ENCODE measurements around the gene ZNF264.

ZNF264 gene

DNA sequence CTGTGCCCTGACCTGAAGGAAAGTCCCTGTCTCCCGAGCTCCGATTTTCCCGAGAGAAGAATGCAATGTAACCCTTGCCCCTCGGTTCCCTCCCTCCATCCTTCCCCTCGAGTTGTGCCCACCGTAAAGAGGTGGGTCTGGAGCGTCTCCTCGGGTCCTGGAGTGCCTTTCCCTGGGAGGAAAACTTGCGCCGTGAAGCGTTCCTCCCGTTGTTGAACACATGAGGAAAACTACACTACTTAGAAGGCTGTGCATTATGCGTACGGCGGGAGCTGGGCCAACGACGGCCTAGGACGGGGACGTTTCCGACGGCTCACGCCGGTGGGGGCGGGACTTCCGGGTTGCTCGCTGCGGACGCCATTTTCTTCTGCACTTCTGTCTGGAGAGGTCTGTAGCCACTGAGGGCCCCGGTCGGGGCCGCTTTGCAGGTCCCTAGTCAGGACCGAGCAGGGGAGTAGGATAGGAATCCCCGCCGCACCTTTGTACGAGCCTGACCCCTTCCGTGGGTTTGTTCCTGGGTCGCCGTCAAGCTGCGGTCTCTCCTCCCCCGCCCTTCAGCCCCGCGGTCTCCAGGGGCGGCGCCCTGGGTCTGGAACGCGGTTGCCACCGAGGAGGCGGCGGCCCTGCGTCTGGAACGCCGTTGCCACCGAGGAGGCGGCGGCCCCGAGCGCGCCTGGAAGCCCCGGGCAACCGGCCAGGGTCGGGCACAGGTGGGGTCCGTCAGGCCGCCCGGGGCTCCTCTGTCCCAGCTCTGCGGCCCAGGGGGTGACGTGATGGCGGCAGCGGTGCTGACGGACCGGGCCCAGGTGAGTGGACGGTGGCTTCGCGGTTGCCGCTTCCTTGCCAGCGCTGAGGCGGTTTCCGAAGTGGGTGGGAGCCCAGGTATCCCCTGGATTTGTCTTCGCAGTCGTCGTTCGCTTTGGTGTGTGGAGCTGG is at the start of gene ZNF264:
Gene ZNF264, plus strand, starts transcription at position 360 of the 936 bp plus-strand sequence. Its CDS starts 414 bp downstream, at position 774.
- no peak for TF ChIP-seq CTCF (IDR thresholded peaks at IDR 0.05)
- Histone ChIP-seq H3K4me3 (peak within 1 kb of the TSS; percentile 90 to 99), H3K9me3 (peaks cover 0 to 7% (median 0%) of the 10 kb centered on the region in 3 donors), H3K27me3 (no peaks in the 10 kb centered on the region), H3K36me3 (peaks cover 31 to 34% (median 33%) of the 10 kb centered on the region in 3 donors), H3K4me1 (peaks cover 4 to 23% (median 17%) of the 10 kb centered on the region in 4 donors), H3K27ac (peak within 1 kb of the TSS; percentile 89 to 95)
- peak; percentile 86 to 93 for DNase-seq
- intact Hi-C loops (cut with DNase I; ENCODE audit: low total_unique reads): no loop called here

DNA sequence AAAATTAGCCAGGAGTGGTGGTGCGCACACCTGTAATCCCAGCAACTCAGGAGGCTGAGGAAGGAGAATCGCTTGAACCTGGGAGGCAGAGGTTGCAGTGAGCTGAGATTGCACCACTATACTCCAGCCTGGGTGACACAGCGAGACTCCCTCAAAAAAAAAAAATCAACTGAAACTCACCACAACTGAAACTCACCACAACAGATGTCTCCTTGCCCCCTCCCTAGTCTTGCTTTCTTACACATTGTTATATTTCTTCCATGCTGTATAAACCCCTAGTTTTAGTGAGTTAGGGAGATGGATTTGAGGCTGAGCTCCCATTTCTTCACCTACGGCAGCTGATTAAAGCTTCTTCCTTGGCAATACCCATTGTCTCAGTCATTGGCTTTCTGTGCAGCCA is 49.6 kb upstream of the ZNF264 start:
- Histone ChIP-seq H3K4me1 (no peaks in the 10 kb centered on the region), H3K27me3 (no peaks in the 10 kb centered on the region), H3K27ac (no peak overlapping the region), H3K4me3 (no peak overlapping the region), H3K9me3 (peaks cover 0 to 6% (median 0%) of the 10 kb centered on the region in 3 donors), H3K36me3 (no peaks in the 10 kb centered on the region)
- no peak for DNase-seq
- no peak for TF ChIP-seq CTCF (IDR thresholded peaks at IDR 0.05)
- intact Hi-C loops (cut with DNase I; ENCODE audit: low total_unique reads): no loop called here

GRCh38 chr19:57152921-57153320 is 38.4 kb upstream of the ZNF264 start:
- no peaks in the 10 kb centered on the region for H3K36me3 ChIP-seq
- H3K4me1 ChIP-seq: no peaks in the 10 kb centered on the region
- no peak overlapping the region for H3K4me3 ChIP-seq
- no peak for TF ChIP-seq CTCF (IDR thresholded peaks at IDR 0.05)
- DNase-seq: no peak
- intact Hi-C loops (cut with DNase I; ENCODE audit: low total_unique reads): no loop called here
- no peaks in the 10 kb centered on the region for H3K9me3 ChIP-seq
- H3K27me3 ChIP-seq: no peaks in the 10 kb centered on the region
- H3K27ac ChIP-seq: no peak overlapping the region

DNA sequence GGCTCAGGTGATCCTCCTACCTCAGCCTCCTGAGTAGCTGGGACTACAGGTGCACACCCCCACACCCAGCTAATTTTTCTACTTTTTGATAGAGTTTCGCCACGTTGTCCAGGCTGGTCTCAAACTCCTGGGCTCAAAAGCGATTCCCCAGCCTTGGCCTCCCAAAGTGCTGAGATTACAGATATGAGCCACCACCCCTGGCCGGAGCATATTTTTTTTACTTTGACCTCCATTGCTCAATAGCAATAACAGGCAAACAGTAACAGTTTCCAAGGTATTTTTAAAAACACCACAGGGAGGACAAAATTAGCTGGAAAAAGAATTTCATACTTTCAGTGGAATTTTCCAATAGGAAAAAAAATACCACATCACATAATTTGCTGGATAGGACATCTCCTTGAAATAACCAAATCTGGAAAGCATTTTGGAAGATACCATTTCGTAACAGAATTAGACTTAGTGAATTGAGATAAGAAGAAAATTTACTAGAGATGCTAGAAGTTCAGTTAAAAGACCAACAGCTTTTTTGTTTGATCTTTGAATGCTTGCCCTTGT is 29.2 kb upstream of the ZNF264 start:
- Histone ChIP-seq H3K4me3 (no peak overlapping the region), H3K27ac (peak overlapping the region; percentile 24 to 52), H3K9me3 (no peaks in the 10 kb centered on the region), H3K27me3 (no peaks in the 10 kb centered on the region), H3K4me1 (peaks cover 0 to 16% (median 8%) of the 10 kb centered on the region in 4 donors), H3K36me3 (no peaks in the 10 kb centered on the region)
- peak in 1 of 2 donors; percentile 55 for DNase-seq
- intact Hi-C loops (cut with DNase I; ENCODE audit: low total_unique reads): no loop called here
- no peak for TF ChIP-seq CTCF (IDR thresholded peaks at IDR 0.05)

GRCh38 chr19:57165846-57166245 is 25.5 kb upstream of the ZNF264 start:
- intact Hi-C loops (cut with DNase I; ENCODE audit: low total_unique reads): no loop called here
- DNase-seq: no peak
- TF ChIP-seq CTCF (IDR thresholded peaks at IDR 0.05): no peak
- Histone ChIP-seq H3K4me1 (peaks cover 0 to 16% (median 8%) of the 10 kb centered on the region in 4 donors), H3K27me3 (no peaks in the 10 kb centered on the region), H3K9me3 (no peaks in the 10 kb centered on the region), H3K4me3 (no peak overlapping the region), H3K36me3 (no peaks in the 10 kb centered on the region), H3K27ac (no peak overlapping the region)
